CD8-positive, alpha-beta memory T cell (primary cell): Measurements from ENCODE around the gene GRM5. TPM values are rescaled to one million over a fixed set of nuclear protein-coding genes. Genes with fewer than 3 reads are reported as not detected.

Experiments used
- CTCF ChIA-PET: fragments of 350-600 bp; sonication (Branson Sonifier 250); formaldehyde crosslinking; loops from one replicate; lab custom pipeline; 2021; ENCODE audit warnings: antibody characterized with exemption; lab: Charles Lee
- POLR2A ChIA-PET: fragments of 350-600 bp; sonication (Branson Sonifier 250); formaldehyde crosslinking; loops from one replicate; lab custom pipeline; 2021; ENCODE audit warnings: antibody characterized with exemption; lab: Charles Lee
- DNase-seq, 5 donors: peaks; one replicate each; pipeline versions ENCODE4 v3.0.0 to v3.0.0-alpha.2; 2020 to 2022; ENCODE audit warnings: mixed read lengths in 1 of 5
- H3K27ac ChIP-seq: one replicate; pipeline ENCODE4 v1.7.0; 2013; ENCODE audit warnings: low read depth, mild to moderate bottlenecking, low read length, moderate library complexity
- H3K27me3 ChIP-seq: 2 replicates; pipeline ENCODE4 v1.7.0; 2013; ENCODE audit warnings: low read length, mild to moderate bottlenecking; ENCODE audit not compliant: insufficient read depth, poor library complexity, severe bottlenecking
- H3K36me3 ChIP-seq: 2 replicates; pipeline ENCODE4 v1.7.0; 2013; ENCODE audit warnings: mild to moderate bottlenecking, low read length, moderate library complexity; ENCODE audit not compliant: insufficient read depth
- H3K4me1 ChIP-seq: 2 replicates; pipeline ENCODE4 v1.7.0; 2013; ENCODE audit warnings: mild to moderate bottlenecking, low read length, moderate library complexity; ENCODE audit not compliant: insufficient read depth
- H3K4me3 ChIP-seq: 2 replicates; pipeline ENCODE4 v1.7.0; 2013; ENCODE audit warnings: mild to moderate bottlenecking, low read length
- H3K9me3 ChIP-seq: 2 replicates; pipeline ENCODE4 v1.7.0; 2013; ENCODE audit warnings: mild to moderate bottlenecking, low read length
- H3K27ac Mint-ChIP-seq, 8 donors: one replicate each; pipeline ENCODE4 v1.8.0; 2020 to 2021; ENCODE audit warnings: mixed read lengths in 8 of 8, mild to moderate bottlenecking in 6 of 8, inconsistent platforms in 3 of 8, moderate library complexity in 3 of 8
- H3K27me3 Mint-ChIP-seq, 2 donors: one replicate each; pipeline ENCODE4 v1.8.0; 2020 to 2021; ENCODE audit warnings: mixed read lengths in 2 of 2, mild to moderate bottlenecking in 1 of 2, moderate library complexity in 1 of 2
- H3K36me3 Mint-ChIP-seq, 3 donors: one replicate each; pipeline ENCODE4 v1.8.0; 2020 to 2021; ENCODE audit warnings: mixed read lengths in 3 of 3, inconsistent platforms in 1 of 3, mild to moderate bottlenecking in 1 of 3
- H3K4me1 Mint-ChIP-seq, 3 donors: one replicate each; pipeline ENCODE4 v1.8.0; 2020 to 2021; ENCODE audit warnings: mixed read lengths in 3 of 3, inconsistent platforms in 1 of 3, mild to moderate bottlenecking in 1 of 3
- H3K4me3 Mint-ChIP-seq, 7 donors: one replicate each; pipeline ENCODE4 v1.8.0; 2020 to 2021; ENCODE audit warnings: mixed read lengths in 7 of 7, mild to moderate bottlenecking in 6 of 7, moderate library complexity in 4 of 7, inconsistent platforms in 2 of 7
- H3K9me3 Mint-ChIP-seq, 5 donors: one replicate each; pipeline ENCODE4 v1.8.0; 2020 to 2022; ENCODE audit warnings: mixed read lengths in 5 of 5, mild to moderate bottlenecking in 3 of 5, moderate library complexity in 2 of 5, inconsistent platforms in 1 of 5
- polyA plus RNA-seq: library from polyadenylated mRNA; unstranded; fragments of 300-500 nt; fragmentation: Illumina TruSeq; gene quantifications from one replicate; pipeline ENCODE4 v1.2.3, GENCODE V29; 2021
- total RNA-seq, 2 experiments: library from RNA; stranded (reverse); gene quantifications; one replicate each; pipeline ENCODE4 v1.2.3, GENCODE V29; 2021

Gene GRM5
- total and polyA plus RNA-seq, 3 experiments from 2014 or later, result not detected

DNA sequence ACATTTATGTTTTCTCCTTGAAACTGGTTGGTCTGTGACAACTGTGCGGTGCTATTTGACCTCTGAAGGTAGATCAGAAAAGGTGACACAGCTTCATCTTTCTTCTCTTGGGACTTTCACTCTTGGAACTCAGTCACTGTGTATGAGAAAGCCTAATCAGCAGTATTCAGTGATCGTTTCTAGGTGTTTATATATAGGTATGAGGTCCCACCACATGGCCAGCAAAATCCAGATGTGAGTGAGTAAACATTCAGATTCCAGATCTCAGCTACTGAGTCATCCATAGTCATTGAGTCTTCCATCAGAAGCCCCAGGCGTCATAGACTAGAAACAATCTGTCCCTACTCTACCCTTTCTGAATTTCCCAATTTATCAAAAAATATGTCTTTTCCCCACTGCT is 610.9 kb downstream of the GRM5 start:
- peaks cover 0 to 8% (median 0%) of the 10 kb centered on the region in 5 donors for H3K9me3 Mint-ChIP-seq
- H3K27me3 ChIP-seq, result no peaks in the 10 kb centered on the region
- H3K27ac ChIP-seq, result no peak overlapping the region
- ChIA-PET CTCF (no interaction called here), POLR2A (no interaction called here)
- DNase-seq, result no peak
- no peak overlapping the region for H3K4me3 ChIP-seq
- no peaks in the 10 kb centered on the region for H3K36me3 ChIP-seq
- no peak overlapping the region for H3K4me3 Mint-ChIP-seq
- H3K9me3 ChIP-seq, result no peaks in the 10 kb centered on the region
- peaks cover 0 to 3% of the 10 kb centered on the region in 2 donors for H3K27me3 Mint-ChIP-seq
- H3K36me3 Mint-ChIP-seq, result no peaks in the 10 kb centered on the region
- H3K4me1 ChIP-seq, result no peaks in the 10 kb centered on the region
- peaks cover 0 to 5% (median 0%) of the 10 kb centered on the region in 3 donors for H3K4me1 Mint-ChIP-seq
- no peak overlapping the region for H3K27ac Mint-ChIP-seq

Other genes starting within 250 kb of the GRM5 start
- not detected for gene TYR, start 111.9 kb upstream of the GRM5 start, total RNA-seq
- gene TYR, start 111.9 kb upstream of the GRM5 start, polyA plus RNA-seq, result not detected